ENCODE results near the gene CCDC85C.

DNA sequence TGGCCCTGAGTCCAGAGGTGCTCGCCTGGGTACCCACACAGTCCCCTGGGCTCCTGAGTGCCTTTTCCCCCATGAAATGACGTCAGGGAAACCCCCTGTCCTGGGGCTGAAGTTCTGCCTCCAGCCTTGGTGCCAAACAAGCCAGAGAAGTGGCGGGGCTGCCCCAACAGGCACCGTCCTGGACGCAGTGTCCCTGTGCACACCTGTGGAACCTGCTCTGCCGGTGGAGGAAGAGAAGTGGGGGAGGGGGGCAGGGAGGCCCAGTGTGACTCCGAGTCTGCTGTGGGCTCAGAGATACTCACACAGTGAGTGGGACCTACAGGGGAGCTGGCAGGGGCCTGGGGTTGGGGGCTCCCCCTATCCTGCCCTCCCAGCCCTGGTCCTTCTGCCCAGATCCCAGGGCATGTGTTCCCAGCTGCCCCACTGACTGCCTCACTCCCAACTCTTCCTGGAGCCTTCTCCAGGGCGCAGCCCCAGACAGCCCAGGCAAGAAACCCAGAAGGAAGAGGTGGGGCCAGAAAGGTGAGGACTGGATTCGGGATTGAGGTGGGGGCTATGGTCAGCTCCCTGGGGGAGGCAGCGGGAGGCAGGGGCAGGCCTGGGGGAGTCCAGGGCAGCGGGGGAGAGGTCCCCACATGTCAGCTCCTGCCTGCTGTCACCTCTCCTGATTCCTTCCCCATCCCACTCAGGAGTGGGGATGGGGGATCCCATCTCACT lies 24.7 kb downstream of the CCDC85C start:
- TF ChIP-seq POLR2A (IDR thresholded peaks at IDR 0.05; ENCODE audit: low read length) = no peak
- TF ChIP-seq GATA1 (IDR thresholded peaks at IDR 0.05; ENCODE audit: low read depth, low read length) = no peak

Measured in erythroblast (primary cell).